ENCODE results near the gene HTRA3. TPM values are rescaled to one million over a fixed set of nuclear protein-coding genes. Genes with fewer than 3 reads are reported as not detected.
"Not testable (repeated sequence)": the region's sequence is repeated elsewhere in the genome, so short reads cannot be mapped to it uniquely, and the experiment has no call there.

HTRA3 gene
- total RNA-seq, 1 donor from 2014 or later = 3.4 TPM

- no peak overlapping the region for H3K27ac Mint-ChIP-seq (ENCODE audit: unreplicated experiment)
- no peak overlapping the region for H3K4me3 Mint-ChIP-seq
- peaks cover 2% of the 10 kb centered on the region for H3K4me1 Mint-ChIP-seq
- no peaks in the 10 kb centered on the region for H3K9me3 Mint-ChIP-seq
- H3K27me3 Mint-ChIP-seq (ENCODE audit: low read depth) = no peaks in the 10 kb centered on the region
- TF ChIP-seq, protein P1, sequence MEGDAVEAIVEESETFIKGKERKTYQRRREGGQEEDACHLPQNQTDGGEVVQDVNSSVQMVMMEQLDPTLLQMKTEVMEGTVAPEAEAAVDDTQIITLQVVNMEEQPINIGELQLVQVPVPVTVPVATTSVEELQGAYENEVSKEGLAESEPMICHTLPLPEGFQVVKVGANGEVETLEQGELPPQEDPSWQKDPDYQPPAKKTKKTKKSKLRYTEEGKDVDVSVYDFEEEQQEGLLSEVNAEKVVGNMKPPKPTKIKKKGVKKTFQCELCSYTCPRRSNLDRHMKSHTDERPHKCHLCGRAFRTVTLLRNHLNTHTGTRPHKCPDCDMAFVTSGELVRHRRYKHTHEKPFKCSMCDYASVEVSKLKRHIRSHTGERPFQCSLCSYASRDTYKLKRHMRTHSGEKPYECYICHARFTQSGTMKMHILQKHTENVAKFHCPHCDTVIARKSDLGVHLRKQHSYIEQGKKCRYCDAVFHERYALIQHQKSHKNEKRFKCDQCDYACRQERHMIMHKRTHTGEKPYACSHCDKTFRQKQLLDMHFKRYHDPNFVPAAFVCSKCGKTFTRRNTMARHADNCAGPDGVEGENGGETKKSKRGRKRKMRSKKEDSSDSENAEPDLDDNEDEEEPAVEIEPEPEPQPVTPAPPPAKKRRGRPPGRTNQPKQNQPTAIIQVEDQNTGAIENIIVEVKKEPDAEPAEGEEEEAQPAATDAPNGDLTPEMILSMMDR (conservative IDR thresholded peaks at IDR 0.05) = no peak
- no peak for DNase-seq (ENCODE audit: low read depth, low spot score)
- H3K36me3 Mint-ChIP-seq (ENCODE audit: low read depth) = no peaks in the 10 kb centered on the region
Observed at GRCh38 chr4:8347660-8348059, 78.1 kb downstream of the HTRA3 start.

- TF ChIP-seq, protein P1 (conservative IDR thresholded peaks at IDR 0.05) = no peak
- Mint-ChIP-seq H3K4me1 (no peaks in the 10 kb centered on the region), H3K4me3 (no peak overlapping the region), H3K27ac (ENCODE audit: unreplicated experiment) (no peak overlapping the region), H3K9me3 (no peaks in the 10 kb centered on the region), H3K27me3 (ENCODE audit: low read depth) (no peaks in the 10 kb centered on the region), H3K36me3 (ENCODE audit: low read depth) (no peaks in the 10 kb centered on the region)
- no peak for DNase-seq (ENCODE audit: low read depth, low spot score)
Observed at GRCh38 chr4:8348071-8348470, 78.5 kb downstream of the HTRA3 start.

GRCh38 chr4:8349236-8349635 lies 79.7 kb downstream of the HTRA3 start:
- not testable (repeated sequence) for H3K9me3 Mint-ChIP-seq; H3K27ac Mint-ChIP-seq (ENCODE audit: unreplicated experiment); DNase-seq (ENCODE audit: low read depth, low spot score); H3K4me3 Mint-ChIP-seq; H3K4me1 Mint-ChIP-seq; H3K36me3 Mint-ChIP-seq (ENCODE audit: low read depth); H3K27me3 Mint-ChIP-seq (ENCODE audit: low read depth)

DNA sequence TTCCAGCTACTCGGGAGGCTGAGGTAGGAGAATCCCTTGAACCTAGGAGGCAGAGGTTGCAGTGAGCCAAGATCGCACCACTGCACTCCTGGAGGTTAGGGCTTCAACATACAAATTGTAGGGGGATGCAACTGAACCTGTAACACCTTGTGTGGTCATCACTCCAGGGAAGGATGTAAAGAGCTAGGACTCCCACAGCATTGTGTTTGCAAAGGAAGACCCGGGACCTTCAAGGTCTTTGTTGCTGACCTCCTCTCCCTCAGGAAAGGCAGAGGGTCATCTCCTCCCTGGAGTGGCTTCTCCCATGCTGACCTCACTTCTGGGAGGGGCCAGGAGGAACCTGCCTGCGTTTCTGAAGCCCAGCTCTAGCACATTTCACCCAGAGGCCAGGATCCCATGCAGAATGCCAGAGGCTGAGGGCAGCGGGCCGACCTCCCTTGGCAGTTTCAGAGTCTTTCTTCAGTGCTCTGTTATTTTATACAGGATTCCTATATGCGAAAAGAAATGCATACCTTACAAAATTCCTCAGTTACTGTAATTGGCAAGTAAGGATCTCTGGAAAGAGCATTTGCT lies 80.2 kb downstream of the HTRA3 start:
- Mint-ChIP-seq H3K9me3 (no peaks in the 10 kb centered on the region), H3K36me3 (ENCODE audit: low read depth) (no peaks in the 10 kb centered on the region), H3K4me3 (no peak overlapping the region), H3K27ac (ENCODE audit: unreplicated experiment) (no peak overlapping the region), H3K4me1 (no peaks in the 10 kb centered on the region), H3K27me3 (ENCODE audit: low read depth) (peaks cover 2% of the 10 kb centered on the region)
- DNase-seq (ENCODE audit: low read depth, low spot score) = no peak
- TF ChIP-seq, protein P1 (conservative IDR thresholded peaks at IDR 0.05) = no peak

DNA sequence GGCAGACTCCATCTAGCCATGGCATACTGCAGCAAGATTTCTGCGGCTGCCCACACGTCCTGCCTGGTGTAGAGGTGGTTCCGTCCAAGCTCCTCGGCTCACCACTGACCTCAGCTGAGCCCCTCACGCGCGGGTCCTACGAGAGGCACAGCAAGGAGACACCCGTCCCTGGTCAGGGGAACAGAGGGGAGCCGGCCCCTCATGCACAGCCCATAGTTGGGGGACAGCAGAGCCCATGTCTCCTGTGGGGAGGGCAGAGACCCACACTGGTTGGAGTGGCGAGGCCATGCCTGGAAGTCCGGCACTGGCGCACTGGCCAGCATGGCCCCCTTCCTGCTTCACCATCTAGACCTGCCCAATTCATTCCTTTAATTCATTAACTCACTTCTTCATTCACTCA lies 80.8 kb downstream of the HTRA3 start:
- DNase-seq (ENCODE audit: low read depth, low spot score) = no peak
- Mint-ChIP-seq H3K4me3 (no peak overlapping the region), H3K4me1 (no peaks in the 10 kb centered on the region), H3K36me3 (ENCODE audit: low read depth) (no peaks in the 10 kb centered on the region), H3K27me3 (ENCODE audit: low read depth) (peaks cover 2% of the 10 kb centered on the region), H3K27ac (ENCODE audit: unreplicated experiment) (peak overlapping the region; percentile 50), H3K9me3 (no peaks in the 10 kb centered on the region)
- TF ChIP-seq, protein P1 (conservative IDR thresholded peaks at IDR 0.05) = no peak

DNA sequence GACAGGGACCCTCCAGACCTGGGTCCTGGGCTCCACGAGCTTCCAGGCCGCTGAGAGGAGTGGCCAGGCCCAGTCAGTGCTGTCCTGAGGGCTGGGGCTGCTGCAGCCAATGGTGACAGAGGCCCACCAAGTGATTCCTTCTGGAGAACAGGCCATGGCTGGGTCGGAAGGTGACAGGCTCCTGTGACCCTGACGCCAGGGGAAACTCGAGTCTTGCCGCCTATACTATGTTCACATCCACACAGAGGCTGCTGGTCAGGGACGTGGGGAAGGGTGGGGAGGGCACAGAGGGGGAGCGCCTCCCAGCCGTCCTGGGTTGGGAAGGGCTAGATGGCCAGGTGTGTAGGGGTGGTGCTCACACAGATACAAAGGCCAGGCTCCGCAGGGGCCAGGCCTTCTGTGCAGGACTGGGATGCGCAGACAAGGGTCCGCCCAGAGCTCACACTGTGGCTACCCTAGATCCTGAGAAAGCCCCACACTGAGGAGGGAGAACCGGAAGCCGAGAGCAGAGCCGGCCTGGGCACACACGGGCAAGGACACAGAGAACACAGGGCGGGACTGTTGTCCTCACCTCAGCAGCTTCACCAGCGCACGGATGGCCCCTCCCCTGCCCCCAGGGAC lies 81.4 kb downstream of the HTRA3 start:
- peak overlapping the region; percentile 50 for H3K27ac Mint-ChIP-seq (ENCODE audit: unreplicated experiment)
- H3K36me3 Mint-ChIP-seq (ENCODE audit: low read depth) = no peaks in the 10 kb centered on the region
- H3K27me3 Mint-ChIP-seq (ENCODE audit: low read depth) = peaks cover 2% of the 10 kb centered on the region
- DNase-seq (ENCODE audit: low read depth, low spot score) = no peak
- no peaks in the 10 kb centered on the region for H3K9me3 Mint-ChIP-seq
- no peak overlapping the region for H3K4me3 Mint-ChIP-seq
- TF ChIP-seq, protein P1 (conservative IDR thresholded peaks at IDR 0.05) = no peak
- H3K4me1 Mint-ChIP-seq = no peaks in the 10 kb centered on the region

Data from neural crest cell (in vitro differentiated cells).